ENCODE results near the gene SCN2B. TPM values are rescaled to one million over a fixed set of nuclear protein-coding genes. Genes with fewer than 3 reads are reported as not detected.

Gene SCN2B
- total RNA-seq, 2 experiments from 2014 or later, result not detected

DNA sequence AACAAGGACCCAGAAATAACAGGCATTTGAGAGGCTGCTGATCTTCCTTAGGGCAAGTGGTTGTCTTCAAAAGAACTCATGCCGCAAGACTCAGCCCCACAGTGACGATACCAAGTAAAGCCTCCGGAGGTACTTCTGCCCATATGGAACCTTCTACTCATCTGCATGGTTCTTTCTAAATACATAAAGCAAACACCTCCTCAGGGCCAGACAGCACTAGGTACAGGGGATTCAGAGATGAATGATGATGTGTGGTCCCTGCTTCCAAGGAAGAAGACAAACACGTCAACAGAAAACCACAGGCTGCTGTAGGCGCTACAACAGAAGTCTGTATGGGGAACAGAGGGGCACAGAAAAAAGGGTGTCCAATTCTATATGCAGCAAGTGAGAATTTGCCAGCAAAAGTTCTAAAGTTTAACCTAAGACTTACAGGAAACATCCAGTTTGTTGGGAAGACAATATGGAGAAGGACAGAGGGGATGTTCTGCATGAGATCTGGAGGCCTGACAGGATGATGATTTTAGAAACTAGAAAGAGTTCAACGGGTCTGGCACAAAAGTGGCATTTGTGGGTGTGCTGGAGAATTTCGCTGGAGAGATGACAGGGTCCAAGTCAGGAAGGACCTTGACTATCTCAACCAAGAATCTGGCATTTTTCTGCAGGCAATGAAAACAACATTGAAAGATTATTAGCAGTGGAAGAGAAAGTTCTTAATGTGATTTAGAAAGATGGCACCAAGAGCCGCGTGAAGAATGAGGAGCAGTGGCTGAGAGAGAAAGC lies 24.7 kb upstream of the SCN2B start:
- no peaks in the 10 kb centered on the region for H3K27me3 ChIP-seq (ENCODE audit: control insufficient read depth in 1 of 2, insufficient read depth in 2 of 2, low read length in 2 of 2)
- H3K27ac ChIP-seq (ENCODE audit: low read depth in 1 of 2, low read length in 2 of 2), result peak overlapping the region in 1 of 2 donors; percentile 42
- DNase-seq, result peak in 6 of 14 experiments; percentile 34 to 71 (median 48)
- no peak overlapping the region for H3K4me3 Mint-ChIP-seq
- ChIA-PET POLR2A (interaction anchor here (1.4 to 2.1 kb wide), 2 partner anchors 14 to 24 kb away, joined by 8 to 10 read pairs; partner anchors contain the start of gene JAML), CTCF (no interaction called here)
- H3K27me3 Mint-ChIP-seq, result no peaks in the 10 kb centered on the region
- TF ChIP-seq, protein P1, sequence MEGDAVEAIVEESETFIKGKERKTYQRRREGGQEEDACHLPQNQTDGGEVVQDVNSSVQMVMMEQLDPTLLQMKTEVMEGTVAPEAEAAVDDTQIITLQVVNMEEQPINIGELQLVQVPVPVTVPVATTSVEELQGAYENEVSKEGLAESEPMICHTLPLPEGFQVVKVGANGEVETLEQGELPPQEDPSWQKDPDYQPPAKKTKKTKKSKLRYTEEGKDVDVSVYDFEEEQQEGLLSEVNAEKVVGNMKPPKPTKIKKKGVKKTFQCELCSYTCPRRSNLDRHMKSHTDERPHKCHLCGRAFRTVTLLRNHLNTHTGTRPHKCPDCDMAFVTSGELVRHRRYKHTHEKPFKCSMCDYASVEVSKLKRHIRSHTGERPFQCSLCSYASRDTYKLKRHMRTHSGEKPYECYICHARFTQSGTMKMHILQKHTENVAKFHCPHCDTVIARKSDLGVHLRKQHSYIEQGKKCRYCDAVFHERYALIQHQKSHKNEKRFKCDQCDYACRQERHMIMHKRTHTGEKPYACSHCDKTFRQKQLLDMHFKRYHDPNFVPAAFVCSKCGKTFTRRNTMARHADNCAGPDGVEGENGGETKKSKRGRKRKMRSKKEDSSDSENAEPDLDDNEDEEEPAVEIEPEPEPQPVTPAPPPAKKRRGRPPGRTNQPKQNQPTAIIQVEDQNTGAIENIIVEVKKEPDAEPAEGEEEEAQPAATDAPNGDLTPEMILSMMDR (IDR thresholded peaks at IDR 0.05), result no peak
- H3K4me1 ChIP-seq (ENCODE audit: insufficient read depth, low read length), result peaks cover 61% of the 10 kb centered on the region
- no peaks in the 10 kb centered on the region for H3K9me3 ChIP-seq (ENCODE audit: control insufficient read depth in 1 of 2, insufficient read depth in 1 of 2, low read length in 2 of 2)
- H3K9me3 Mint-ChIP-seq, result no peaks in the 10 kb centered on the region
- no peak overlapping the region for H3K27ac Mint-ChIP-seq
- intact Hi-C loops (cut with DNase I, micrococcal nuclease), result loop anchor here (2.0 to 5.0 kb wide), 4 partner anchors 24 to 141 kb away; partner anchors contain the start of genes CD3D (in 1 of the 2), CD3G (in 1 of the 2) and JAML (in 1 of the 2)
- peak; percentile 83 for ATAC-seq (ENCODE audit: poor library complexity)
- H3K4me1 Mint-ChIP-seq (ENCODE audit: low read depth), result peaks cover 11% of the 10 kb centered on the region
- H3K36me3 ChIP-seq (ENCODE audit: insufficient read depth, low read length), result peaks cover 53% of the 10 kb centered on the region
- H3K36me3 Mint-ChIP-seq (ENCODE audit: low read depth), result peaks cover 38% of the 10 kb centered on the region
- H3K4me3 ChIP-seq (ENCODE audit: low read length), result no peak overlapping the region

DNA sequence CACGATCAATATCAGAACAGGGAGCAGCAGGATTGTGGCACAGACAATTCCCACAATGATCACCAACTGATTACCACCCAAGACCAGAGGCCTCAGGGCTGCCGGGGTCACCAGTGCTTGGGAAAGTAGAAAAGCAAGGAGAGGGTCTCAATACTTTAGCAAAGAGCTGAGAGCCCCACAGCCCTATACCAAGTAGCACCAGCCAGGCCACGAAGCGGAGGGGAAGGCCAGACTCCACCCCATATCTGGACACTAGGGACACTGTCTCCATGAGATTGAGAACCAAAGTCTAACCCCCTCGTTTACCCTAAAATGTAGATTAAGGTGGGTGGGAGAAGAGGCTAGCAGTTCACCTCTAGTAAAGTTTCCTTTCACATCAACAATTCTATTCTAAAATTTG lies 24.1 kb upstream of the SCN2B start:
- intact Hi-C loops (cut with DNase I, micrococcal nuclease), result loop anchor here (2.0 to 5.0 kb wide), 4 partner anchors 24 to 142 kb away; partner anchors contain the start of genes CD3D (in 1 of the 2), CD3G (in 1 of the 2) and JAML (in 1 of the 2)
- no peak for ATAC-seq (ENCODE audit: poor library complexity)
- H3K36me3 ChIP-seq (ENCODE audit: insufficient read depth, low read length), result peaks cover 52% of the 10 kb centered on the region

DNA sequence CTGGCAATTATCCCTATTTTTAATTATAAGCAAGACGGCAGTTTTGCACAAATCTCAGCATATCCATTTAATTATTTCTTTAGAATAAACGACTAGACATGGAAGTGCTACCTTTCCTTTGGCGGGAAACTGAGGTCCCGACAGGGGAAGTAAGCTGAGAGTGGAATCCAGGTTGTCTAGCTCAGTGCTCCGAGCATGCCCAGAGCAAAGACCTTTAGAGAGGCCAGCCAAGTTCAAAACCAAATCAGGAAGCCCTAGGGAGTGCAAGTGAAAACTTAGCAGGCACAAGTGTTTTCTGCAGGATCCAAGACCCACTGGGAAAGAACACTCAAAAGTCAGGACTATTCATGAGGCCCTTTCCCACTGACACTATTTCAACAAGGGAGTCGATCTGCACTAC lies 22.7 kb upstream of the SCN2B start:
- Histone ChIP-seq H3K4me3 (ENCODE audit: low read length) (no peak overlapping the region), H3K36me3 (ENCODE audit: insufficient read depth, low read length) (peaks cover 56% of the 10 kb centered on the region), H3K9me3 (ENCODE audit: control insufficient read depth in 1 of 2, insufficient read depth in 1 of 2, low read length in 2 of 2) (no peaks in the 10 kb centered on the region), H3K27ac (ENCODE audit: low read depth in 1 of 2, low read length in 2 of 2) (no peak overlapping the region), H3K27me3 (ENCODE audit: control insufficient read depth in 1 of 2, insufficient read depth in 2 of 2, low read length in 2 of 2) (no peaks in the 10 kb centered on the region), H3K4me1 (ENCODE audit: insufficient read depth, low read length) (peaks cover 51% of the 10 kb centered on the region)
- no peak for DNase-seq
- Mint-ChIP-seq H3K4me3 (no peak overlapping the region), H3K27ac (peak overlapping the region; percentile 52), H3K9me3 (no peaks in the 10 kb centered on the region), H3K36me3 (ENCODE audit: low read depth) (peaks cover 55% of the 10 kb centered on the region), H3K27me3 (no peaks in the 10 kb centered on the region), H3K4me1 (ENCODE audit: low read depth) (peaks cover 11% of the 10 kb centered on the region)
- intact Hi-C loops (cut with DNase I, micrococcal nuclease), result loop anchor here (2.0 to 5.0 kb wide), 2 partner anchors 154 to 288 kb away; no protein-coding TSS in a partner anchor
- TF ChIP-seq, protein P1 (IDR thresholded peaks at IDR 0.05), result no peak
- no peak for ATAC-seq (ENCODE audit: poor library complexity)
- ChIA-PET POLR2A (interaction anchor here (0.6 to 2.2 kb wide), 13 partner anchors 9 to 147 kb away, joined by 3 to 13 read pairs (median 4); partner anchors contain the start of genes CD3E, CD3G, JAML and MPZL3), CTCF (interaction anchor here (0.6 to 2.3 kb wide), 46 partner anchors 10 to 392 kb away, joined by 3 to 31 read pairs (median 5); partner anchors contain the start of genes ATP5MG, CD3E, JAML and MPZL2)

More for the DNA sequence above, 24.1 kb upstream of the SCN2B start:
- Histone ChIP-seq H3K4me1 (ENCODE audit: insufficient read depth, low read length) (peaks cover 56% of the 10 kb centered on the region), H3K27ac (ENCODE audit: low read depth in 1 of 2, low read length in 2 of 2) (peak overlapping the region; percentile 14 to 36), H3K4me3 (ENCODE audit: low read length) (no peak overlapping the region), H3K27me3 (ENCODE audit: control insufficient read depth in 1 of 2, insufficient read depth in 2 of 2, low read length in 2 of 2) (no peaks in the 10 kb centered on the region), H3K9me3 (ENCODE audit: control insufficient read depth in 1 of 2, insufficient read depth in 1 of 2, low read length in 2 of 2) (no peaks in the 10 kb centered on the region)
- Mint-ChIP-seq H3K4me1 (ENCODE audit: low read depth) (peaks cover 11% of the 10 kb centered on the region), H3K27me3 (no peaks in the 10 kb centered on the region), H3K9me3 (no peaks in the 10 kb centered on the region), H3K36me3 (ENCODE audit: low read depth) (peaks cover 41% of the 10 kb centered on the region), H3K27ac (no peak overlapping the region), H3K4me3 (no peak overlapping the region)
- POLR2A ChIA-PET, result no interaction called here
- no peak for DNase-seq
- TF ChIP-seq, protein P1 (IDR thresholded peaks at IDR 0.05), result no peak
- CTCF ChIA-PET, result no interaction called here
